HG02840 (cell line): ENCODE results near the gene CCDC91.
"Not testable (repeated sequence)": the region's sequence is repeated elsewhere in the genome, so short reads cannot be mapped to it uniquely, and the experiment has no call there.

ENCODE experiments used
- ATAC-seq: cut with Tn5 transposase; IDR thresholded peaks from one replicate; pipeline ENCODE4 v1.9.1; 2021; ENCODE audit warnings: mild to moderate bottlenecking, moderate library complexity, moderate number of reproducible peaks; ENCODE audit not compliant: unreplicated experiment, low FRiP score

Gene CCDC91

DNA sequence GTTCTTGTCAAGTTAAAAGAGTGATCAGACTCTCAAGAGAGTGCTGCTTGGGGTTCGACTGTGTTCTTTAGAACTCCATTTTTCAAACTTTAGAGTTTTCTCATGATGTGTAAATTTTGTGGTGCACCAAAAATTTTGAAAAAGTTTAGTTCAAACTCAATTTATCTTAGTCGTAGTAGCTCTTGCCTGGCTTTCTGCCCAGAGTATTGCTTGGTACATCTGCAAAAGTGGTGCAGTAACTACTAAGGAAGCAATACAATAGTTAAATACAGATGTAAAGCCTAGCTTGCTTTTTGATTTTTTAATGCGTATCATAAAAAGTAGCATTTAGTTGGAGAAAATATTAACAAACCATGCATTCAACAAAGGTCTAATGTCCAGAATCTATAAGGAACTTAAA, 9.5 kb upstream of the CCDC91 start:
- ATAC-seq: no peak

DNA sequence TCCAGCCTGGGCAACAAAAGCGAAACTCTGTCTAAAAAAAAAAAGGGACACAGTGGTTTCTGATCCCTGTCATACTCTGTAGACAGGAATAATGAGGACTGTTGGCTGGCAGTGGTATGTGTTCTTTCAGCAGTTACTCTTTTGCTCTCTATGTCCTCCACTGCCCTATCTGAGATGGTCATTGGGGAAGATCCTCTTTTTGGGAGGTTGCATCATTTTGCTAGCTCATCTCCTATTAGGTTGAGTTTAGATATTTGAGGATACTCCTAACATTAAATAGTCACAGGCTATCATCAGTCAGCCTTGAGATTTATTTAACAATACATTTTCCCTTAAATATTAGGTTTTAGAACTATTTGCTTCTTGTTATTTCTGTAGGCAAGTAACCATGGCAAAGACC, 5.9 kb upstream of the CCDC91 start:
- no peak for ATAC-seq

GRCh38 chr12:28186500-28186899, 3.8 kb upstream of the CCDC91 start:
- ATAC-seq: no peak

DNA sequence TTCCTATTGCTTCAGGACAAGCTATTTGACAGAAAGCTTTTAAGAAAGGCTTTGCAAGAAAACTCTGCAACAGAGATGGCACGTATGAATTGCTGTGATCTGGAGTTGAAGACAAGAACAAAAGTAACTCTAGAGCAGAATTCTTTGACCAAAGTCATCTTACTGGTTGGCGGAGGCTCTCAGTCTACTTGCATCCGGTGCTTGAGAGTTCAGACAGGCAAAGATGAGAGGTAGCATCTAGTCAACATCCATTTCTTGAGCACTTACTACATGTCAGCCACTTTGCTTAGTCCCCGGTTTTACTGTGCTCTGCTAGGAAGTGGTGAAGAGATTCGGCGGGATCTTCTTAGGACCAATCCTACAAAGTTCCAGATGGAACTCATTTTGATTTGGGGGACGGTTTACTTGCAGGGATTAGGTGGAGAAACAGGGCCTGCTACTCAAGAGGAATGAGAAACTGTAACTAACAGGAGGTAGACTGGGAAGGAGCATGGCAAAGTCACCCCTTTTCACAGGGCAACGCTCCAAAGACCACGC, 404 bp upstream of the CCDC91 start:
- ATAC-seq: no peak

GRCh38 chr12:28191051-28192048, 1.1 kb downstream of the CCDC91 start:
- peak; percentile 2 for ATAC-seq

GRCh38 chr12:28192125-28192524, 1.9 kb downstream of the CCDC91 start:
- ATAC-seq: no peak

- not testable (repeated sequence) for ATAC-seq
Measured at GRCh38 chr12:28194621-28195020, 4.4 kb downstream of the CCDC91 start.

- not testable (repeated sequence) for ATAC-seq
Measured at GRCh38 chr12:28201136-28201535, 10.9 kb downstream of the CCDC91 start.

GRCh38 chr12:28202374-28203130, 12.3 kb downstream of the CCDC91 start:
- no peak for ATAC-seq

- ATAC-seq: no peak
Measured at GRCh38 chr12:28209782-28210181, 19.5 kb downstream of the CCDC91 start.

DNA sequence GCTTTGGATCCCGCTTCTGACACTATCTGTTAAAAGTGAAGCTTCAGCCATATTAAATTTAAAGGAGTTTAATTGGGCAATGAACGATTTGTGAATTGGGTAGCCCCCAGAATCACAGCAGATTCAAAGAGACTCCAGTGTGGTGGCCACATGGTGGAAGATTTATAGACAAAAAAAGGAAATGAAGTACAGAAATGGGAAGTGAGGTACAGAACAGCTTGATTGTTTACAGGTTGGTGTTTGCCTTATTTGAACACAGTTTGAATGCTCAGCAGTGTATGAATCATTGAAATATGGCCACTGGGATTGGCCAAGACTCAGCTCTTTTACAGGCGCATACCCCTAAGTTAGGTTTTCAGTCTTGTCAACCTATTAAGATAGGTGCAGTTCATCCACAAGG, 21.9 kb downstream of the CCDC91 start:
- ATAC-seq: no peak

GRCh38 chr12:28215021-28215420, 24.8 kb downstream of the CCDC91 start:
- ATAC-seq: no peak

- ATAC-seq: no peak
Measured at GRCh38 chr12:28216016-28216415, 25.8 kb downstream of the CCDC91 start.

DNA sequence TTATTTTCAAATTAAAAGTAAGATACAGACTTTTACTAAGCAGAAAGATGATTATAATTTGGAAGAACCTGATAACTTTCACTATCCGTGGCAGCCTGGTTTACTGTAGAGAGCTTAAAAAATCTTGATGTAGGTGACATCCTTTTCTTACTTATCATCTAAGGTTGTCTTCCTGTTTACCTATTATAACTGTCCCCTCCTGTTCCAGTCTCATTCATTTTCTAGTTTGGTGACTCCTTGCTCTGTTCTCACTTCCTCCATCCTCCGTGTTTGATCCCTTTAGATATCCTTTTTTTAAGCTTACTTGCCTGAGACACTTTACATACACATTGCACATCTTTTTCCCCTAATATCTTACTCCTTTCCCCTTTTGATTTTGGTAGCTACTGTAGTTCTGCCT, 27.5 kb downstream of the CCDC91 start:
- no peak for ATAC-seq

- no peak for ATAC-seq
Measured at GRCh38 chr12:28218875-28219274, 28.6 kb downstream of the CCDC91 start.

DNA sequence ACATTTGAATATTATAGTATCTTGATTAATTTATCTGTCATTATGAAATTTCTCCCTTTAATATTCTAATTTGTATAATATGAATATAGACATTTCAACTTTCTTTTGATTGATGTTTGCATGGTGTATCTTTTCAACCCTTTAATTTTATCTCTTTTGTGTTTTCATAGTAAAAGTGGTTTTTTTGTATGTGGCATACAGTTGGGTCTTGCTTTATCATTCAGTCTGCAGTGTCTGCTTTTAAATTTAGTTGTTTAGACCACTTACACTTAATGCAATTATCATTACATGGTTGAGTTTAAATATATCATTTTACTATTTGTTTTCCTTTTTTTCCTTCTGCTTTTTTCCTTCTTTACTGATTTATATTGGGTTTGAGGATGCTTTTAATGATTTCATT, 29.6 kb downstream of the CCDC91 start:
- no peak for ATAC-seq

GRCh38 chr12:28222081-28222700, 31.9 kb downstream of the CCDC91 start:
- ATAC-seq: no peak

DNA sequence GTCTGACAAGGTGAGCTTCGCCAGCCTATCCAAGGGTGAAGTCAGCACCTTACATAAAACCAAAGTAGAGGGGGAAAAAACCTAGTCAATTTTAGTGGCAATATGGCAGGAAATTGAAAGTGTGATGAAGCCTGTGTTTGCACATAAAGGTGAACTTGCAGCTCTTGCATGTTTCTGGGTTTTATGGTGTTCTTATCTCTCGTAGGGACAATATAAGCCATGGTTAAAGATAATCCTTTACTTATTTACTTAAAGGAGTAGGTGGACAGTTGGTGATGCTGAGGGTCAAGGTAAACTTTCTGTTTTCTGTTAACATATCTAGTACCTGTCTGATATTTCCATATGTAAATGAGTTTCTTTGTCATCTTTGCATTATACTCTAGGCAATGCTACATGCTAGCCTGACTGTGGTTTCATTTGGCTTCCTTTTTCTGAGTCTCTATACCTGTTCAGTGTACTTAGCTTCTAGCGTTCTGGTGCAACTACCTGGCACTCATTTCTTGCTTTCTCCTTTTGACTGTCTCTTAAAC, 32.8 kb downstream of the CCDC91 start:
- ATAC-seq: peak; percentile 96

DNA sequence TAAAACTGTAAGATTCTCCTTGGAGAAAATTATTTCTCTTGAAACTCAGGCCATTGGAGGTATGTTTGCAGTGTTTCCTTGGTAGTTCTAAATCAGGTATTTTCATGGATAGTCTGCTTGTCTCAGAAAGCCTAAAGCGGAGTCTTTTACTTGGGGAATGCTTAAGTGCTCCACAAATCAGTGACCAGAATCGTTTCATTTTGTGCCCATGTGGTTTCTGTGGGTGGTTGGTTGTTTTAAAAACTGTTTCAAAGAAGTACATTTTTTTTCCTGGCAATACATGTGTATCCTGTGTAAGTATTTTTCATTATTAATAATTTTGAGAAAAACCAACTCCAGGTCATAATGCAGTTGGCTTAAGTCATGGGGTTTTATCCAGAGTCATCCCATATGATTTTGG, 33.6 kb downstream of the CCDC91 start:
- no peak for ATAC-seq

GRCh38 chr12:28226705-28227104, 36.4 kb downstream of the CCDC91 start:
- no peak for ATAC-seq
